ENCODE measurements around the gene PON2.

The PON2 gene

DNA sequence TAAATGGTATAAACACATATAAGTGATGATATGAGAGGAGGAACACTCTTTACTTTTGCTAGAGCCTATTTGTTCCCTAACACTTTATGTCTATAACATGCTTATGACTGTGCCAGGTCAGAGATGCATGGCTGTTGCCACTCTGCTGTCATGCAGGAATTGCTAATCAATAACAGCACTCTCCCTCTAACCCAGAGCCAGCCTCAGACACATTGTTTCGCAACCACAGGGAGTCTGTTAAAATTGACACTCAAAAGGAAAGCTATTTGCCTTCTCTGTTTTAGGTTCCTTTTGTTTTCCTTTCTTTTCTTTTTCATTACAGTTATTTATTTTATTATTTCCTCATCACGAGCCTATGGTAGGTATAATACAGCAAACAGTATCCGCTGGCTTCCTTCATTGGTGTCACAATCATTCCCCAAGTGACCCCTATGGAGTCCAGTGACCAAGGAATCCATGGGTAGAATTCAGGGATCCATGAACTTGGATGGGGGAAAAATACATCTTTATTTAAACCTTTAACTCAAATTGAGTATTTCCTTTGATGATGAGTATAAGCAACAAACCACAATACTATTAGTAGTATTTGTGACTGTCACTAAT lies 6.8 kb downstream of the PON2 start:
- DNase-seq (ENCODE audit: low read depth in 1 of 2, low spot score in 1 of 2): no peak
- Histone ChIP-seq H3K27me3 (ENCODE audit: insufficient read depth, poor library complexity, severe bottlenecking) (no peaks in the 10 kb centered on the region), H3K27ac (replicated peaks) (no peak overlapping the region), H3K4me3 (replicated peaks; ENCODE audit: insufficient read depth, low read length) (no peak overlapping the region)
- TF ChIP-seq, protein P1, sequence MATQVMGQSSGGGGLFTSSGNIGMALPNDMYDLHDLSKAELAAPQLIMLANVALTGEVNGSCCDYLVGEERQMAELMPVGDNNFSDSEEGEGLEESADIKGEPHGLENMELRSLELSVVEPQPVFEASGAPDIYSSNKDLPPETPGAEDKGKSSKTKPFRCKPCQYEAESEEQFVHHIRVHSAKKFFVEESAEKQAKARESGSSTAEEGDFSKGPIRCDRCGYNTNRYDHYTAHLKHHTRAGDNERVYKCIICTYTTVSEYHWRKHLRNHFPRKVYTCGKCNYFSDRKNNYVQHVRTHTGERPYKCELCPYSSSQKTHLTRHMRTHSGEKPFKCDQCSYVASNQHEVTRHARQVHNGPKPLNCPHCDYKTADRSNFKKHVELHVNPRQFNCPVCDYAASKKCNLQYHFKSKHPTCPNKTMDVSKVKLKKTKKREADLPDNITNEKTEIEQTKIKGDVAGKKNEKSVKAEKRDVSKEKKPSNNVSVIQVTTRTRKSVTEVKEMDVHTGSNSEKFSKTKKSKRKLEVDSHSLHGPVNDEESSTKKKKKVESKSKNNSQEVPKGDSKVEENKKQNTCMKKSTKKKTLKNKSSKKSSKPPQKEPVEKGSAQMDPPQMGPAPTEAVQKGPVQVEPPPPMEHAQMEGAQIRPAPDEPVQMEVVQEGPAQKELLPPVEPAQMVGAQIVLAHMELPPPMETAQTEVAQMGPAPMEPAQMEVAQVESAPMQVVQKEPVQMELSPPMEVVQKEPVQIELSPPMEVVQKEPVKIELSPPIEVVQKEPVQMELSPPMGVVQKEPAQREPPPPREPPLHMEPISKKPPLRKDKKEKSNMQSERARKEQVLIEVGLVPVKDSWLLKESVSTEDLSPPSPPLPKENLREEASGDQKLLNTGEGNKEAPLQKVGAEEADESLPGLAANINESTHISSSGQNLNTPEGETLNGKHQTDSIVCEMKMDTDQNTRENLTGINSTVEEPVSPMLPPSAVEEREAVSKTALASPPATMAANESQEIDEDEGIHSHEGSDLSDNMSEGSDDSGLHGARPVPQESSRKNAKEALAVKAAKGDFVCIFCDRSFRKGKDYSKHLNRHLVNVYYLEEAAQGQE (IDR thresholded peaks at IDR 0.05; ENCODE audit: insufficient replicate concordance, low read depth): no peak
- no peak for TF ChIP-seq POLR2AphosphoS5 (IDR thresholded peaks at IDR 0.05; ENCODE audit: low read depth)
- TF ChIP-seq SPI1 (IDR thresholded peaks at IDR 0.05; ENCODE audit: borderline replicate concordance, low read depth): no peak
- no peak for TF ChIP-seq GABPA (IDR thresholded peaks at IDR 0.05; ENCODE audit: low read depth)
- no peak for TF ChIP-seq CTCF (IDR thresholded peaks at IDR 0.05; ENCODE audit: insufficient read depth, low read length)

DNA sequence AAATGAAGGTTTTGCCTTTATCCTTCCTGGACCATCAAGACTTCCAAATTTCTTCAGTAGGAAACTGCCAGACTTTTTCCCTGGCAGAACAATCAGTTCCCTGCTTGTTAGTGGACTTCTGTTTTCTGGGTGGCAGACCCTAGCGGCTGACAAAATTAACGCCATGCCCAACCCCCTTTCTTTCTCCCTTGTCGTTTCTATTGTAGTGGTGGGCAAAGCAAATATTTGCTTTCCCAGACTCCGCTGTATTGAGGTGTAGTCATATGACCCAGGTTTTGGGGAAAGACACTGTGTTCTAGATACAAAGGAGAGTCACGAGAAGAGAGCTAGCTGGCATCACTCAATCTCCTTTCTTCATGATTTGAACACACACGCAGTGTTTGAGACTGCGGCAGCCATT lies 7.7 kb downstream of the PON2 start:
- no peaks in the 10 kb centered on the region for H3K27me3 ChIP-seq (ENCODE audit: insufficient read depth, poor library complexity, severe bottlenecking)
- TF ChIP-seq CTCF (IDR thresholded peaks at IDR 0.05; ENCODE audit: insufficient read depth, low read length) (no peak), GABPA (IDR thresholded peaks at IDR 0.05; ENCODE audit: low read depth) (no peak), POLR2AphosphoS5 (IDR thresholded peaks at IDR 0.05; ENCODE audit: low read depth) (no peak), SPI1 (IDR thresholded peaks at IDR 0.05; ENCODE audit: borderline replicate concordance, low read depth) (no peak)
- TF ChIP-seq, protein P1 (IDR thresholded peaks at IDR 0.05; ENCODE audit: insufficient replicate concordance, low read depth): no peak
- H3K4me3 ChIP-seq (replicated peaks; ENCODE audit: insufficient read depth, low read length): no peak overlapping the region
- H3K27ac ChIP-seq (replicated peaks): no peak overlapping the region
- no peak for DNase-seq (ENCODE audit: low read depth in 1 of 2, low spot score in 1 of 2)

GRCh38 chr7:95425694-95426093 lies 9.1 kb downstream of the PON2 start:
- Histone ChIP-seq H3K4me3 (replicated peaks; ENCODE audit: insufficient read depth, low read length) (no peak overlapping the region), H3K27ac (replicated peaks) (no peak overlapping the region), H3K27me3 (ENCODE audit: insufficient read depth, poor library complexity, severe bottlenecking) (no peaks in the 10 kb centered on the region)
- no peak for DNase-seq (ENCODE audit: low read depth in 1 of 2, low spot score in 1 of 2)
- TF ChIP-seq POLR2AphosphoS5 (IDR thresholded peaks at IDR 0.05; ENCODE audit: low read depth) (no peak), CTCF (IDR thresholded peaks at IDR 0.05; ENCODE audit: insufficient read depth, low read length) (no peak), GABPA (IDR thresholded peaks at IDR 0.05; ENCODE audit: low read depth) (no peak)

GRCh38 chr7:95424716-95425115 lies 10.1 kb downstream of the PON2 start:
- Histone ChIP-seq H3K27ac (replicated peaks) (no peak overlapping the region), H3K4me3 (replicated peaks; ENCODE audit: insufficient read depth, low read length) (no peak overlapping the region), H3K27me3 (ENCODE audit: insufficient read depth, poor library complexity, severe bottlenecking) (no peaks in the 10 kb centered on the region)
- TF ChIP-seq POLR2AphosphoS5 (IDR thresholded peaks at IDR 0.05; ENCODE audit: low read depth): no peak
- DNase-seq (ENCODE audit: low read depth in 1 of 2, low spot score in 1 of 2): no peak
